SIG-M5 treated with dmso at 0.1 percent for 504 hours (cell line): ENCODE results near the gene RPA1.

Experiments
- DNase-seq: peaks from one replicate; lab custom pipeline; 2025; ENCODE audit not compliant: unreplicated experiment; lab: John Stamatoyannopoulos, UW

RPA1 gene

DNA sequence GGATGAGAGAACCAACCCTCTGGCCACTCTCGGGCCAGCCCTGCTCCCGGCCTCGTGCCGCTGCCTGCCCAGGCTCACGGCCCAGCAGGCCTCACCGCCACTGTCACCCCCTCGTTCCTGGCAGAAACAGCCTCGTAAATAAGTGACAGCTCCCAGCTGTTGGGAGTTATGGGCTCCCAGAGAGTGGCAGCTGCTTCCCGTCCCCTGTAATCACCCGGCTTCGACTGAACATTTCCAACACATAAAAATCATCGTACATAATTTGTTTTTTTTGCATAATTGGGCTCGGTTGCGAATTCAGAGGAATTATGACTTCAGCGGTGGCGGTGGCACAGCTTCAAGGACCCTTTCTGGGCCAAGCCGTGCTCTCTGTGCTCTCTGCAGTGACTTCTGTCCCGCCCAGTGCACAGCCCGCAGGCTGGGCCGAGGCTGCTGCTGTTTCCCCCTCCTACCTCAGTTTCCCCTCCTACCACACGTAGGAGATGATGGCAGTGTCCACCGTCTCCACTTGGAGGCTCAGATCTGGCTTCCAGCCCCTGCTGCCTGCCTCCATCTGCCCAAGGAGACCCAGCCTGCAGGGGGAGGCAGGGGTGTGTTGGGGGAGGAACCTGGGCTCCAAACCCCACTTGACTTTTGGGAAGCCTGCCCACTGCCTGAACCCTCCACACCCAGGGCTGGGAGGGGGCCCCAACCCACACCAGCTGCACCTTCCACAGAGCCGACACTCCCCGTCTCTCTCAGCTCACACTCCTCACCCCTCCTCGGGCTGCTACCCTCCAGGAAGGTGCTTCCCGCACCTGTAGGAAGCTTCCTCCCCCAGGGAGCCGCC is 110.4 kb downstream of the RPA1 start:
- no peak for DNase-seq

DNA sequence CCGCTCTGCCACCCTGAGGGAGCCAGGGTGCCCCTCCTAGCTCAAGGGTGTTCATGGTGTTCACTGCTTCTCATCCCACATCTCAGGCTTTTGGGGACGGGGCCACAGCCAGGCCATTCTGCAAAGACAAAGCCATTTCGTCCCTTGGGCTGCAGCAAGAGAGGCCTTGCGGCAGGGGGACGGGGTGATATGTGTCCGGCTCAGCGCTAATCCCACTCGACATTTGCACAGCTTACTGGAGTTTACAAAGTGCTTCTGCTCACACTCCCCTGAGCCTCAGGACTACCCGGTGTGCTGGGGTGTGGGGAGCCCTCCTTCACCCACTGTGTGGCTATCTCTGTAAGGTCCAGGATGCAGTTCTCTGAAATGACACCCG is 111.0 kb downstream of the RPA1 start:
- no peak for DNase-seq

DNA sequence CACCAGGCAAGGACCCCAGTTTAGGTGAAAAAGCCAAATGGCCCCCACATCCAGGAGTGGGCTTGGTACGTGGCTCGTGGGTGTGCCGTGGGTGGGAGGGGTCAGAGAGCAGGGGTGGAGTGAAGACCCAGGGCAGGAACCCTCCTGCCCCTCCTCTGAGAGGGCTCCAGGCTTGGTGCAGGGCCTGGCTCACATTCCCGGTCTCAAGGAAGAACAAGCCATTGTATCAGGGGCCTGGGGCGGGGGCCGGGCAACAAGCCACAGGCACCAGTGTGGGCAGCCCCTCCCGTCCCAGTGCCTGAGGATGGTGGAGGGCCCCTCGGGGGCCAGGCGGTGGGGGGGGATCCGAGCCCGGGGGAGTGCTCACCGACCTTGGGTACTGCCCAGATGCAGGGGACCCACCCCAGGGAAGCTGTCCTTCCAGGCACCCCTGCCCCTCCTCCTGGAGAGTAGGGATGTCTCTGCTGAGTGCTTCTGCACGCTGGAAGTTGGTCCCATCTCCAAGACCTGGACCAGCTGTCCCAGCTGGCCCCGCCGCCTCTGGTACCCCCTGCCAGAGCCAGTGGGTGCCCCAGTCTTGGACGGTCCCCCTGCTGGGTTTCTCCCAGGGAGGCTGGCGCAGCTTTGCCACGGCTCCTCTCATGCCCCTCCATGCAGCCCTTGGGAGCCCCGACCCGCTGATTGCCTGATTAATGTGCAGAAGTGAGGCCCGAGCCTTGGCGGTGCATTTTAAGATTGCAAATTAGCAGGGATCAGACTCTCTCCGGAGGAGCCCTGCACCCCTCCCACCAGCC is 111.7 kb downstream of the RPA1 start:
- DNase-seq = no peak

GRCh38 chr17:1942066-1942365 is 112.2 kb downstream of the RPA1 start:
- no peak for DNase-seq

- no peak for DNase-seq
Observed at GRCh38 chr17:1942666-1943435, 113.0 kb downstream of the RPA1 start.

GRCh38 chr17:1943436-1943831 is 113.6 kb downstream of the RPA1 start:
- no peak for DNase-seq

DNA sequence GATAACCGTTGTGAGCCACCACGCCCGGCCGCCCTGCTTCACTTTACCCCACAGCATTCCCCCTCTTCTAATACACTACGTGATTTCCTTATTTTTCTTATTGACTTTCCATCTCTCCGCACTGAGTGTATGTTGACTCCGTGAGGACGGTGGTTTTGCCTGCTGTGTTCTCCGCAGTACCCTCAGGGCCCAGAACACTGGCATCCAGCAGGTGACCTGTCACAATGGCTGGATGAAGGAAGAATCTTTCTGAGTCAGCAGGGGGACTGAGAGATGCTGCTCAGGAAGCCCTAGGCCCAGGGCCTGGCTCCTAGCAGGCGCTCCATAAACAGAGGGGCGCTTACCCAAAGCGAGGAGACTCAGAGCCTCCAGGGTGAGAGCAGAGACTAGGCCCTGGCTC is 115.8 kb downstream of the RPA1 start:
- DNase-seq = no peak

- no peak for DNase-seq
Observed at GRCh38 chr17:1946021-1946932, 116.5 kb downstream of the RPA1 start.

GRCh38 chr17:1947229-1947742 is 117.5 kb downstream of the RPA1 start:
- DNase-seq = no peak

DNA sequence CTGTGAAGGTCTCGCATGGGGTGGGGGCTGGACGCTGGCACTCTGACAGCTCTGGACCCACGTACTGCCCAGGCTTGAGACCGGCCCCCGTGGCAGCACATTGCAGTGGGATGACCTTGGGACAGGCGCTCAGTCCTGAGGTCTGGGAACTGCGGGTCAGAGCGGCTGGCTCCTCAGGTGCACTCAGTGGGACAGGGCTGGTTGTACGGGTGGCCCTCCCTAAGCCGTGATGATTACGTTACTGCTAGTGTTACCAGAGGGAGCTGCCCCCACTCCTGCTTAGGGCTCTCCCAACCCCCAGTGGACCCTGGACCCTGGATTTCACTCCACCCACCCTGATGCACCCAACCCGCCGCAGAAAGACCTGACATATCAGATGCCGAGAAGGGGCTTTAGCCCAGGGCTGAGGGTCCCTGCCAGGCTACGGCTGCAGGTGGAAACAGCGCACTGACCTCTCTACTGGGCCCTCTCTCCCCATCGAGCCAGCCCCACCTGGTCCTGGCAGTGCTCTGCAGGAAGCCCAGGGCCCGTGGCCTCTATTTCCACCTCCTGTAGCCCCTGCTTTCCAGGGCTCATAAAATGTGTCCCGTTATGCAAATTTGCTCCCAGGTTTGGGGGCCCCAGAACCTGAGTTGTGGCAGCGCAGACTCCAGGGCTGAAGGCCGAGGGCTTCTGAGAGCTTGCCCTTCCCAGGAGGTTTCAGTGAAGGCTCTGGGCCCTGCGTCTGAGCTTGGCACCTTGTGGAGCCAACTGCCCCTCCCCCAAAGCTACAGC is 118.1 kb downstream of the RPA1 start:
- no peak for DNase-seq

DNA sequence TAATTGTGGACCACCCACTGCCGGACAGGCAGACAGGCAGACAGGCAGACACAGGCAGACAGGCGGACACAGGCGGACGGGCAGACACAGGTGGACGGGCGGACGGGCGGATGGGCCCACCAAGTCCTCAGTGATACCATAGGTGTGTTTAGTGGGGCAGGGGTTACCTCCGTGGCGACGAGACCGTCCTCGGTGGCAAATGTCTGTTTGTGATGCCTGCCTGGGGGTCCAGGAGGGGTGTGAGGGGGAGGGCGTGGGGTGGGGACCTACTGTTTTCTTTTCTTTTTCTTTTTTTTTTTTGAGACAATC is 118.7 kb downstream of the RPA1 start:
- DNase-seq = no peak
